Coronary artery (tissue), 2 donors: ENCODE measurements around the gene FAM43B.

ENCODE experiments used
- DNase-seq: peaks from one replicate; pipeline ENCODE4 v3.0.0-alpha.2; 2017; ENCODE audit warnings: low spot score
- H3K27ac ChIP-seq, 2 donors: fragments of 200-600 bp; sonication (generic); one replicate each; pipeline ENCODE4 v1.5.1; 2016 to 2019
- H3K4me3 ChIP-seq: fragments of 200-600 bp; sonication (generic); 2 replicates; pipeline ENCODE4 v1.5.1; 2016; ENCODE audit warnings: mild to moderate bottlenecking, moderate library complexity
- CTCF ChIP-seq: fragments of 200-600 bp; sonication (generic); IDR thresholded peaks from one replicate; pipeline ENCODE4 v1.5.1; 2019; ENCODE audit warnings: antibody characterized with exemption

FAM43B gene

GRCh38 chr1:20552728-20553445, 514 bp downstream of the FAM43B start:
- no peak for DNase-seq
- TF ChIP-seq CTCF: no peak
- H3K4me3 ChIP-seq: peak overlapping the region; percentile 72
- H3K27ac ChIP-seq: peak overlapping the region in 1 of 2 donors; percentile 80

GRCh38 chr1:20555025-20555757, 2.8 kb downstream of the FAM43B start:
- no peak for DNase-seq
- TF ChIP-seq CTCF: no peak
- peak overlapping the region in 1 of 2 donors; percentile 31 for H3K27ac ChIP-seq
- peak overlapping the region; percentile 12 for H3K4me3 ChIP-seq

- TF ChIP-seq CTCF: no peak
- Histone ChIP-seq H3K27ac (no peak overlapping the region), H3K4me3 (no peak overlapping the region)
- DNase-seq: no peak
These were observed 3.4 kb downstream of the FAM43B start for GRCh38 chr1:20555758-20556120.

DNA sequence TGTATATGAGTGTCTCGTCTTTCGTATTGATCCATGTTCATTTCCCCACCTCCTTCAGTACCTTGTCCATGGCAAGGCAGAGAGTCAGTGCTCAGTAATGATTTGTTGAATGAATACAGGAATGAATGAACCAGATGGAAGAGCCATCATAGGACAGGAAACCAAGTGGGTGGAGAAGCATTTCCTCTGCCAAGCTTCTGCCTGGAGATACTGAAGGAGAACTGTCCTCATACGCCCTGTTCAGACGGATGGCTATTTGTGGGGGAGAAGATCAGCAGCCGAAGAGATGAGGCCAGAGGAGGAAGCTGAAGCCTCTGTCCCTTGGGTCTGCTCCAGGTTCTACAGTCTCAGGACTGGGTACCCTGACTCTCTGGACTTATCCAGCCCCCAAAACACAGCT, 5.8 kb downstream of the FAM43B start:
- Histone ChIP-seq H3K27ac (no peak overlapping the region), H3K4me3 (no peak overlapping the region)
- DNase-seq: no peak
- no peak for TF ChIP-seq CTCF

DNA sequence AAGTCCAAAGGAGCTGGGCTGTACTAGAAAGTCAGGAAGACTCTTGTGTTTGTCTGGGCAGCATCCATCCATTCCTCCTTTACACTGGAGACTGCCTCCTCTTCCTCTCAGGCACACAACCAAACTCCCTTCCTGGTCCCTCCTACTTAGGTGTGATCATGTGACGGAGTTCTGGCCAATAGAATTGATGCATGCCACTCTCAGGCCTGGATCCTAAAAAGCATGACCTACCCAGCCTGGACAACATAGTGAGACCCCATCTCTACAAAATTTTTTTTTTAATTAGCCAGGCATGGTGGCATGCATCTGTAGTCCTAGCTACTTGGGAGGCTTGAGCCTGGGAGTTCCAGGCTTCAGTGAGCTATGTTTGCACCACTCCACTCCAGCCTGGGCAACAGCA, 8.6 kb downstream of the FAM43B start:
- DNase-seq: no peak
- no peak overlapping the region for H3K4me3 ChIP-seq
- no peak overlapping the region for H3K27ac ChIP-seq
- no peak for TF ChIP-seq CTCF

GRCh38 chr1:20565234-20565633, 12.9 kb downstream of the FAM43B start:
- Histone ChIP-seq H3K4me3 (no peak overlapping the region), H3K27ac (no peak overlapping the region)
- DNase-seq: no peak
- no peak for TF ChIP-seq CTCF

DNA sequence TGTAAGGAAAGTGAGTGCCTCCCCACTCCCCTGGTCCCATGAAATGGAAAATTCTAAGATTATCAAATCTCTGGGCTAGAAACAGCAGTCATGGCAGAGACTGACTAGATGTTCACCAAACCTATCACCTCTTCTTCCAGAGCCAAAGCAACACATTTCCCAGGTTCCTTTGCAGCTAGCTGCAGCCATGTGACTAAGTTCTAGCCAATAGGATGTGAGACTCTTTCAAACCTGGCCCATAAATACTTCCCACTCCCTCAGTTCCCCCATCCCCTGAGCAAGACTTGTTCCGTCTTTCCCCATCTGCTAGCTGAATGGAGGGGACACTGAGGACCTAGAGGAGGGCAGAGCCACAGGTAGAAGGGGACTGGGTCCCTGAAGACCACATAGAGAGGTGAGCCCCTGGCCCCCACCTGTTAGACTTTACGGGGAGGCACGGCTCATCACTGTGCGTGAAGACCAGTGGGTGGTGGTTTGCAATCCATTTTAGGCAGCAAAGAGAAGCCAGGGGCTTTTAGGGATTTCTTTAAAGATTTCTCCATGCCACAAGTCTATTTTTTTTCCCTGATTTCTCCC, 17.2 kb downstream of the FAM43B start:
- no peak overlapping the region for H3K4me3 ChIP-seq
- no peak for TF ChIP-seq CTCF
- no peak for DNase-seq

More for the DNA sequence above, 17.2 kb downstream of the FAM43B start:
- H3K27ac ChIP-seq: no peak overlapping the region
